IMR-90 (cell line): ENCODE measurements around the gene ARSJ. TPM values are rescaled to one million over a fixed set of nuclear protein-coding genes. Genes with fewer than 3 reads are reported as not detected.
A peak's percentile ranks its signal among the peaks of the same experiment; 100 is the strongest.

ENCODE experiments used
- ATAC-seq: fragments of 200-7000 bp; cut with Tn5 transposase; 2 replicates; pipeline ENCODE4 v1.9.1; 2020; ENCODE audit warnings: low read depth, mild to moderate bottlenecking, moderate library complexity
- BruUV-seq: library from RNA; stranded (reverse); fragments of 400-500 nt; replicated peaks from 2 replicates; lab custom pipeline; 2021; lab: Mats Ljungman, UMichigan
- CTCF ChIA-PET: fragments of 300-600 bp; formaldehyde crosslinking; extraction: SDS; loops from one replicate; lab custom pipeline; 2021; ENCODE audit warnings: antibody characterized with exemption; lab: Yijun Ruan, JAX
- POLR2A ChIA-PET: fragments of 300-600 bp; sonication (Branson Sonifier 250); formaldehyde crosslinking; loops from one replicate; lab custom pipeline; 2022; ENCODE audit warnings: antibody characterized with exemption; ENCODE audit not compliant: unreplicated experiment; lab: Charles Lee
- DNase-seq: peaks from one replicate; pipeline ENCODE4 v3.0.0; 2013
- H2AFZ ChIP-seq: replicated peaks from 2 replicates; pipeline ENCODE3; 2013; ENCODE audit warnings: low read length, mild to moderate bottlenecking; ENCODE audit not compliant: poor library complexity
- H2AK5ac ChIP-seq: 2 replicates; pipeline ENCODE4 v1.6.1; 2013; ENCODE audit warnings: low read depth, low read length, inconsistent platforms
- H2AK9ac ChIP-seq: replicated peaks from 2 replicates; pipeline ENCODE3; 2013; ENCODE audit warnings: mild to moderate bottlenecking, low read depth, low read length, moderate library complexity; ENCODE audit not compliant: poor library complexity
- H2BK120ac ChIP-seq: 2 replicates; pipeline ENCODE4 v1.6.1; 2013; ENCODE audit warnings: low read depth, low read length, inconsistent platforms
- H2BK15ac ChIP-seq: 3 replicates; pipeline ENCODE4 v1.6.1; 2013; ENCODE audit warnings: low read depth, low read length, inconsistent platforms
- H2BK20ac ChIP-seq: 2 replicates; pipeline ENCODE4 v1.6.1; 2013; ENCODE audit warnings: low read depth, mild to moderate bottlenecking, inconsistent platforms, low read length, moderate library complexity
- H2BK5ac ChIP-seq: 2 replicates; pipeline ENCODE4 v1.6.1; 2013; ENCODE audit warnings: mild to moderate bottlenecking, low read depth, low read length, inconsistent platforms; ENCODE audit not compliant: poor library complexity, severe bottlenecking
- H3K14ac ChIP-seq: replicated peaks from 2 replicates; pipeline ENCODE4 v1.6.1; 2013; ENCODE audit warnings: low read depth, low read length, inconsistent platforms
- H3K18ac ChIP-seq: 2 replicates; pipeline ENCODE4 v1.6.1; 2013; ENCODE audit warnings: low read depth, low read length, control low read depth
- H3K23ac ChIP-seq: 2 replicates; pipeline ENCODE4 v1.6.1; 2013; ENCODE audit warnings: low read depth, low read length, inconsistent platforms
- H3K27ac ChIP-seq: 2 replicates; pipeline ENCODE4 v1.5.1; 2013; ENCODE audit warnings: mild to moderate bottlenecking, control low read depth, low read length; ENCODE audit not compliant: insufficient read depth
- H3K27me3 ChIP-seq: 2 replicates; pipeline ENCODE4 v1.6.1; 2013; ENCODE audit warnings: low read length; ENCODE audit not compliant: control insufficient read depth, insufficient read depth
- H3K36me3 ChIP-seq: 2 replicates; pipeline ENCODE4 v1.6.1; 2013; ENCODE audit warnings: low read length, mixed read lengths; ENCODE audit not compliant: control insufficient read depth, insufficient read depth
- H3K4ac ChIP-seq: 2 replicates; pipeline ENCODE4 v1.6.1; 2013; ENCODE audit warnings: low read depth, low read length, inconsistent platforms
- H3K4me1 ChIP-seq: 2 replicates; pipeline ENCODE4 v1.6.1; 2013; ENCODE audit warnings: low read length, mixed read lengths; ENCODE audit not compliant: control insufficient read depth, insufficient read depth
- H3K4me2 ChIP-seq: 2 replicates; pipeline ENCODE4 v1.6.1; 2013; ENCODE audit warnings: low read depth, mild to moderate bottlenecking, control low read depth, low read length, moderate library complexity
- H3K4me3 ChIP-seq: 2 replicates; pipeline ENCODE4 v1.5.1; 2013; ENCODE audit warnings: low read depth, mild to moderate bottlenecking, control low read depth, low read length, moderate library complexity; ENCODE audit not compliant: insufficient read depth
- H3K56ac ChIP-seq: 2 replicates; pipeline ENCODE4 v1.6.1; 2013; ENCODE audit warnings: low read length, inconsistent platforms; ENCODE audit not compliant: insufficient read depth; ENCODE audit errors: extremely low read depth
- H3K79me1 ChIP-seq, 2 experiments: 2 replicates each; pipeline ENCODE4 v1.6.1; 2013; ENCODE audit warnings: low read length in 2 of 2, inconsistent platforms in 1 of 2, low read depth in 1 of 2
- H3K9ac ChIP-seq: 2 replicates; pipeline ENCODE4 v1.6.1; 2013; ENCODE audit warnings: low read depth, low read length, control low read depth
- H3K9me1 ChIP-seq: 2 replicates; pipeline ENCODE4 v1.6.1; 2013; ENCODE audit warnings: low read length, inconsistent platforms; ENCODE audit not compliant: insufficient read depth
- H3K9me3 ChIP-seq: 2 replicates; pipeline ENCODE4 v1.6.1; 2013; ENCODE audit warnings: low read length; ENCODE audit not compliant: control insufficient read depth, insufficient read depth
- H4K20me1 ChIP-seq: 2 replicates; pipeline ENCODE4 v1.6.1; 2013; ENCODE audit warnings: low read length, inconsistent platforms; ENCODE audit not compliant: insufficient read depth
- H4K5ac ChIP-seq: 2 replicates; pipeline ENCODE4 v1.6.1; 2013; ENCODE audit warnings: mild to moderate bottlenecking, low read depth, low read length, control low read depth
- H4K8ac ChIP-seq, 2 experiments: 2 replicates each; pipeline ENCODE4 v1.6.1; 2013; ENCODE audit warnings: low read depth in 2 of 2, low read length in 2 of 2, control low read depth in 1 of 2, inconsistent platforms in 1 of 2
- H4K91ac ChIP-seq: 2 replicates; pipeline ENCODE4 v1.6.1; 2013; ENCODE audit warnings: low read depth, low read length, inconsistent platforms; ENCODE audit not compliant: insufficient read depth
- BHLHE40 ChIP-seq: fragments of 150-350 bp; IDR thresholded peaks from 2 replicates; pipeline ENCODE4 v1.6.1; 2016; ENCODE audit warnings: mild to moderate bottlenecking, low read depth, low read length
- CHD1 ChIP-seq: IDR thresholded peaks from 2 replicates; pipeline ENCODE4 v1.6.1; 2012; ENCODE audit warnings: low read depth, low read length, improper control_type of control experiment
- MAZ ChIP-seq: IDR thresholded peaks from 2 replicates; pipeline ENCODE4 v1.6.1; 2012; ENCODE audit warnings: low read depth, mild to moderate bottlenecking, low read length, improper control_type of control experiment, moderate library complexity, borderline replicate concordance
- RAD21 ChIP-seq: IDR thresholded peaks from 2 replicates; pipeline ENCODE4 v1.6.1; 2012; ENCODE audit warnings: low read length, improper control_type of control experiment
- RCOR1 ChIP-seq: IDR thresholded peaks from 2 replicates; pipeline ENCODE4 v1.6.1; 2012; ENCODE audit warnings: mild to moderate bottlenecking, low read length, improper control_type of control experiment; ENCODE audit not compliant: insufficient replicate concordance
- WGBS, 2 experiments: methylation state at CpG; one replicate each; pipeline versions ENCODE4 v1.1.5 to v1.1.7; 2013; ENCODE audit warnings: missing lambda C conversion rate in 2 of 2; ENCODE audit not compliant: insufficient read length in 1 of 2; ENCODE audit errors: extremely low coverage in 2 of 2; 5-methylcytosine and 5-hydroxymethylcytosine counted together
- dilution Hi-C: fragments of 300-500 bp; cut with HindIII; formaldehyde crosslinking; loops from one replicate; pipeline ENCODE4 v1.14.3; 2018; ENCODE audit warnings: low sequenced_read_pairs; ENCODE audit not compliant: unreplicated experiment
- in situ Hi-C: fragments of 300-500 bp; cut with MboI; formaldehyde crosslinking; loops from 3 replicates; pipeline ENCODE4 v1.14.3; 2019; ENCODE audit warnings: low sequenced_read_pairs, inconsistent platforms, mixed read lengths
- intact Hi-C: fragments of 100-400 bp; cut with micrococcal nuclease; formaldehyde crosslinking; loops from 2 replicates; pipeline ENCODE4 v1.10.0; 2022
- polyA plus RNA-seq, 3 experiments: library from polyadenylated mRNA; depleted of rRNA; stranded (reverse); fragments of >200 nt; gene quantifications; 2 replicates each; pipeline ENCODE4 v1.2.3, GENCODE V29; 2012; ENCODE audit warnings: low replicate concordance in 1 of 3
- total RNA-seq: library from RNA; depleted of rRNA; stranded (reverse); fragments of >200 nt; gene quantifications from 2 replicates; pipeline ENCODE4 v1.2.3, GENCODE V29; 2012

Gene ARSJ
- total and polyA plus RNA-seq, 2 of the 4 experiments (the other 2 are of a cell fraction): 47.7 to 143 TPM

GRCh38 chr4:113955411-113955810, 24.0 kb downstream of the ARSJ start:
- no peak overlapping the region for H3K4me3 ChIP-seq
- dilution Hi-C loops: no loop called here
- H4K8ac ChIP-seq: no peak overlapping the region
- H3K9ac ChIP-seq: no peak overlapping the region
- intact Hi-C loops: loop anchor here (5.0 kb wide), 1 partner anchor 193 kb away; the partner anchor contains the start of gene CAMK2D
- no peak overlapping the region for H2BK15ac ChIP-seq
- H3K18ac ChIP-seq: peak overlapping the region; percentile 51
- no peak overlapping the region for H3K56ac ChIP-seq
- no peak for ATAC-seq
- H3K23ac ChIP-seq: no peak overlapping the region
- ChIA-PET POLR2A (no interaction called here), CTCF (interaction anchor here (0.6 to 1.2 kb wide), 2 partner anchors 9 to 17 kb away, joined by 3 to 4 read pairs; no protein-coding TSS in a partner anchor)
- H2AK9ac ChIP-seq: no peak overlapping the region
- H2BK5ac ChIP-seq: peak overlapping the region; percentile 80
- WGBS, 2 experiments: 100% methylated on average over 2 of the region's 3 CpGs; no CpG with 5 or more reads in 1 of the 2 experiments
- peaks cover 9% of the 10 kb centered on the region for H3K4me1 ChIP-seq
- no peak overlapping the region for H3K4ac ChIP-seq
- no peaks in the 10 kb centered on the region for H3K9me3 ChIP-seq
- no peaks in the 10 kb centered on the region for H3K27me3 ChIP-seq
- H4K5ac ChIP-seq: peak overlapping the region; percentile 50; the same call in 1 of the 2 replicates
- no peak for DNase-seq
- no peak for TF ChIP-seq RCOR1
- no peak for TF ChIP-seq RAD21
- no peak for TF ChIP-seq CHD1
- no peak for TF ChIP-seq MAZ
- no peak for TF ChIP-seq BHLHE40
- no TSS peak for BruUV-seq
- no peak overlapping the region for H2AK5ac ChIP-seq
- no peak overlapping the region for H3K14ac ChIP-seq
- H3K79me1 ChIP-seq: peaks cover 11 to 40% of the 10 kb centered on the region in 2 experiments
- H2BK120ac ChIP-seq: no peak overlapping the region
- H3K27ac ChIP-seq: peak overlapping the region; percentile 47; the same call in 1 of the 2 replicates
- peaks cover 8% of the 10 kb centered on the region for H3K36me3 ChIP-seq
- in situ Hi-C loops: no loop called here
- H2AFZ ChIP-seq: no peak overlapping the region
- H2BK20ac ChIP-seq: no peak overlapping the region
- peaks cover 2% of the 10 kb centered on the region; the same call in 1 of the 2 replicates for H3K9me1 ChIP-seq
- no peak overlapping the region for H4K91ac ChIP-seq
- no peaks in the 10 kb centered on the region for H4K20me1 ChIP-seq
- no peak overlapping the region for H3K4me2 ChIP-seq
